Measurements from ENCODE around the gene ARF4.

Gene ARF4

DNA sequence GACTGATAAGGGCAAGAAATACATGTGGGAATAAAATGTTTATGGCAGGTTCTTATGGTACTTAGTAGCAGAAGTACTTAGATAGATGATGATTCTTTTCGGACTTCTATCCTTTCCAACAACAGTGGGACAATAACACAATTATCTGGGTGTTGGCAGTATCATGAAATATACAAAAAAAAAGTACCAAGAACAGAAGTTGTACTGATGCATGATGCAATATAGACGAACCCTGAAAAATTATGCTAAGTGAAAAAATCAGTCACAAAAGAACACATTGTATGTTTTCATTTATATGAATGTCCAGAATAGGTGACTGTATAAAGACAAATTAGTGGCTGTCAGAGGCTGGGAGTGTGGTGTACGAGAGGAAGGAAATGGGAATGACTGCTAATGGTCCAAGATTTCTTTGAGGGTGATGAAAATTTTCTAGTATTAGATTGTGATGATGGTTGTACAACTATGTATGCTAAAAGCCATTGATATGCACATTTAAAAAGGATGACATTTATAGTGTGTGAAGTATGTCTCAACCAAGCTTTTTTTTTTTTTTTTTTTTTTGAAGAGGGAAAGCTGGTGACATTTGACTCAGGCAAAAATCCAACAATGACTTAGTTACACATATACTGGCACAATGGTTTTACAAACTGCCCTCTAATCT lies 21.0 kb downstream of the ARF4 start:
- DNase-seq, result no peak

- DNase-seq, result no peak
Observed at GRCh38 chr3:57572096-57572495, 25.0 kb downstream of the ARF4 start.

- no peak for DNase-seq
Observed at GRCh38 chr3:57570878-57571277, 26.3 kb downstream of the ARF4 start.

DNA sequence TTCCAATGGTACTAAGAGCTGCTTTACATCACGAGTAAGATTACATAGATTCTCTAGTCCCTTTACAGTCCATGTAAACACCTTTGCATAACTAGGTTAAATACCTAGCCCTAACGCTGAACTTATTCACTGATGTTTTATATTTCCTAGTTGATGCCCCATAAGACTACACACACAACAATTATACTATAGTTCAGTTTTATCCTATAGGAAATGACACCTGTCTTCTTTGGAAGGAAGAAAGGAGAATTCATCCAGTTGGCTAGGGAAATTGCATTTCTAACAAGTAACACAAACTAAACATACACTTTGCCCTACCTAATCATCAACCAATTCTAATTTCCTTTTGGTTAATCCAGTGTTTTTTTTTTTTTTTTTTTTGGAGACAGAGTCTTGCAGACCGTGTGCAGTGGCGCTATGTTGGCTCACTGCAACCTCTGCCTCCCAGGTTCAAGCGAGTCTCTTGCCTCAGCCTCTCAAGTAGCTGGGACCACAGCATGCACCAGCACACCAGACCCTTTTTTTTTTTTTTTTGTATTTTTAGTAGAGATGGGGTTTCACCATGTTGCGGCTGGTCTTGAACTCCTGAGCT lies 27.2 kb downstream of the ARF4 start:
- DNase-seq, result no peak

- no peak for DNase-seq
Observed at GRCh38 chr3:57559526-57559925, 37.6 kb downstream of the ARF4 start.

DNA sequence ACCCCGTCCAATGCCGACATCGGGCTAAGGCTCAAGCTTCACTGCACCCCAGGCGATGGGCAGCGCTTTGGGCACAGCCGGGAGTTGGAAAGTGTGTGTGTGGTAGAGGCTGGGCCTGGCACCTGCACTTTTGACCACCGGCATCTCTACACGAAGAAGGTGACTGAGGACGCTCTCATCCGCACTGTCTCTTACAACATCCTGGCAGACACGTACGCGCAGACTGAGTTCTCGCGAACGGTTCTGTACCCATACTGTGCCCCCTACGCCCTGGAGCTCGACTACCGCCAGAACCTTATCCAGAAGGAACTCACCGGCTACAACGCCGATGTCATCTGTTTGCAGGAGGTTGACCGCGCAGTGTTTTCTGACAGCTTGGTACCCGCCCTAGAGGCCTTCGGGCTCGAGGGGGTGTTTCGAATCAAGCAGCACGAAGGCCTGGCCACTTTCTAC lies 40.0 kb downstream of the ARF4 start:
- no peak for DNase-seq

DNA sequence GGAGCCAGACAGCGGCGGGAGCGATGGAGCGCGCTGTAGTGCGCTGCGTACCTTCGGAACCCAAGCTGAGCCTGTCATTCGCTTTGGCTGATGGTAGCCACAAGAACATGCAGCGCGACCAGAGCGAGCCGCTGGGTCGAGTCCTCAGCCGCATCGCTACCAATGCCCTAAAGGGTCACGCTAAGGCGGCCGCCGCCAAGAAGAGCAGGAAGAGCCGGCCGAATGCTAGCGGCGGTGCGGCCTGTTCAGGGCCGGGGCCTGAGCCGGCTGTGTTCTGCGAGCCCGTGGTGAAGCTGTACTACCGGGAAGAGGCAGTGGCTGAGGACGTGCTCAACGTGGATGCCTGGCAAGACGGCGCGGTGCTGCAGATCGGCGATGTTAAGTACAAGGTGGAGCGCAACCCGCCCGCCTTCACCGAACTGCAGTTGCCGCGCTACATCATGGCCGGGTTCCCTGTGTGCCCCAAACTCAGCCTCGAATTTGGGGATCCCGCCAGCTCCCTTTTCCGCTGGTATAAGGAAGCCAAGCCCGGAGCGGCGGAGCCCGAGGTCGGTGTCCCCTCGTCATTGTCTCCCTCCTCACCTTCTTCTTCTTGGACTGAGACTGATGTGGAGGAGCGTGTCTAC lies 40.6 kb downstream of the ARF4 start:
- peak; percentile 34 for DNase-seq

GRCh38 chr3:57555738-57556458 lies 41.2 kb downstream of the ARF4 start, which contains the start of gene PDE12:
Gene PDE12, plus strand, starts transcription at chr3:57556274. Its CDS starts 106 bp downstream, at chr3:57556380.
- DNase-seq, result peak; percentile 69

DNA sequence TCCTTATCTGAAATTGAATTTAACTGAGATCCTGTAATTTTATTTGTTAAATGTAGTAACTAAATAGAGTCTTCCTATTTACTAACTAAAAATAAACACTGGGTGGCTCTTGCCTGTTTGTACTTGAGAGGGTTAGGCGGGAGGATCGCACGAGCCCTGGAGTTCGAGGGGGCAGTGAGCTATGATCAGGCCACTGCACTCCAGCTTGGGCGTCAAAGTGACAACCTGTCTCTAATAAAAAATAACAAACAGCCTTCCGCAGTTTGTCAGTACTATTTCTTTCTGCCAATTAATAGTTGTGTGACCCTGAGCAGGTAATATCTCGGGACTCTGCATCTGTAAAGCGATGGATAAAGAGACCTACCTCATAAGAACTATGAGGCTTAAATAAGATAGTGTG lies 41.8 kb downstream of the ARF4 start:
- DNase-seq, result no peak

DNA sequence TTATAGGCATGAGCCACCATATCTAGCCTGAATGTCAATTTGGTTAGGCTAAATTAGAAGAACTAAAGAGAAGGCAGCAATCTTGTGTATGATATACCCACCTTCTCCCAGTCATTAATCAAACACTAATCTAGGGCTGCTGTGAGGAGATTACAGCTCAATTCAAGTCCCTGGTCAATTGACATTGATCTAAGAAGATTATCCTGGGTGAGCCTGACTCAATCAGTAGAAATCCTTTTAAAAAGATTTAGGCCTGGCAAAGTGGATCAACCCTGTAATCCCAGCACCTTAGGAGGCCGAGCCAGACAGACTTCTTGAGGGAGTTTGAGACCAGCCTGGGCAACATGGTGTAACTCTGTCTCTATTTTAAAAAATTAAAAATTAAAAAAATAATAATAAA lies 50.5 kb downstream of the ARF4 start:
- DNase-seq, result no peak

DNA sequence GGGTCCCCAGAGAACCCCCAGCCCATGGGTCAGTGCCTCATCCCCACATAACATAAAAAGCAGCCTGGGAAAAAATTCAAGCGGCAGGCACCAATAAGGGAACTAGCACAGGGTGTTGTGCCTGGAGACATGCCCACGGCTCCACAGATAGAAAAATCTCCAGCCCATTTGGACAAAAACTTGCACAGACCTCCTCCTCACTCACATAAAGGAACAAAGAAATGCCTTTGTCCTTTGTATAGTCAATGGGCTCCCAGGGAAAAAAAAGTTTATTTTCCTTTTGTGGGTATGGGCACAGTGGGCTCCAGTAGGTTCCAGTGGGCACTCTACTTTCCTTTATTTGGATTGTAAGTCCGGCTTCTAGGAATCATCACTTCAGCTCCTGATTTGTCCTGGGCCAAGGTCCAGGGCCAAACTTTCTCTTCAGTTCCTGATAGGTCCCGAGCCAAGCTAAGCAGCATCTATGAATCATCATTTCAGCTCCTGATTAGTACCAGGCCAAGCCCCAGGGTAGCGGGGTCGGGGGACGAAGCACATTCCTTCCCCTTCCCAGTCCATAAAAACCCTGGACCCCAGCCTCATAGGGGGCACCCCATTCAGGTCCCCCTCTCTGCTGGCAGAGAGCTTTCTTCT lies 51.4 kb downstream of the ARF4 start:
- no peak for DNase-seq

- no peak for DNase-seq
Observed at GRCh38 chr3:57544181-57545125, 52.7 kb downstream of the ARF4 start, which contains the start of gene DNAH12. Gene DNAH12, minus strand, starts transcription at chr3:57544344. Its CDS starts 1,474 bp downstream, at chr3:57542870.

DNA sequence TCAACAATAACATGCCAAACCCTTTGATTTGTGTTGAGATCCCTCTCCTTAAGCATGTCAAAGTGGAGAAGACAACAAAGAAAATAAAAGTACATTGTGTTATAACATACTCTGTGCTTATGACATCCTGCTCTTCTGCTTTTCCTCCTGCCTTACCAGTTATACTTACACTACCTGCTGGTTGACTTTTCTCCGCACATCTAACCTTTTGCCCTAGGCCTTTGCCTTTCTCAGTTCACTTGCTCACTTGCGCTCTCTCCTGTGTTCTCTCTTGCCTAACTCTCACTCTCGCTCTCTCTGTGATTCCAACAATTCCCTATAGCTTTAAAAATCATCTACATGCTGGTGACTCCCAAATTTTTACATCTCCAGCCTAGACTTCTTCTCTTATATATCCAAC lies 58.7 kb downstream of the ARF4 start:
- DNase-seq, result no peak

DNA sequence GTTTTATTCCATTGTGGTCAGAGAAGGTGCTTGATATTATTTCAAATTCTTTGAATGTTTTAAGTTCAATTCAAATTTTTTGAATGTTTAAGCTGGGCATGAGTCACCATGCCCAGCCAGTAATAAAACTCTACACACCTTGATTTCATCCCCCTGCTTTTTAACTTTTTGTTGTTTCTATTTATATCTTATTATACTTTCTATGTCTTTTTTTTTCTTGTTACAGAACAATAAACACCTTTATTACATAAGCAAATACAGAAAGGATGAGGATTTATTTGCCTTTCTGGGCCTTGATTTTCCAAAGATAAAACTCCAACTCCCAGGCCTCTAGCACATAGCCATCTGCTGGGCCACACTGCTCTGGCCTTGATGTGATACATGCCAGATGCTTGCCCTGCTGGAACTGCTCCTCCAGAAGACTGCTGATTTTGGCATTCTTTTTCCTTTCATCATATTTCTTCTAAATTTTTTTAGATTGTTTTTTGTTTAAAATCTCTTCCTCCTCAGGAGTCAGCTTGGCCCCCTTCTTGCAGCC lies 67.0 kb downstream of the ARF4 start:
- no peak for DNase-seq

Measured in NK-92 treated with Interleukin-12 subunit alpha and Interleukin-12 subunit beta, amount 100 ng/mL, for 24 hours (cell line).